Endothelial cell (in vitro differentiated cells): ENCODE data around the gene GJC1. TPM values are rescaled to one million over a fixed set of nuclear protein-coding genes. Genes with fewer than 3 reads are reported as not detected.

ENCODE experiments used
- DNase-seq: peaks from one replicate; pipeline ENCODE4 v3.0.0; 2021; ENCODE audit warnings: low spot score
- H3K27ac Mint-ChIP-seq: one replicate; pipeline ENCODE4 v1.8.0; 2021; ENCODE audit warnings: mixed read lengths, inconsistent platforms; ENCODE audit not compliant: unreplicated experiment
- H3K27me3 Mint-ChIP-seq: one replicate; pipeline ENCODE4 v1.8.0; 2021; ENCODE audit warnings: mild to moderate bottlenecking, moderate library complexity, mixed read lengths, inconsistent platforms; ENCODE audit not compliant: unreplicated experiment
- H3K36me3 Mint-ChIP-seq: one replicate; pipeline ENCODE4 v1.8.0; 2021; ENCODE audit warnings: mild to moderate bottlenecking, low read depth, mixed read lengths, inconsistent platforms; ENCODE audit not compliant: unreplicated experiment
- H3K4me1 Mint-ChIP-seq: one replicate; pipeline ENCODE4 v1.8.0; 2021; ENCODE audit warnings: mild to moderate bottlenecking, mixed read lengths, inconsistent platforms; ENCODE audit not compliant: unreplicated experiment
- H3K4me3 Mint-ChIP-seq: one replicate; pipeline ENCODE4 v1.8.0; 2021; ENCODE audit warnings: mild to moderate bottlenecking, mixed read lengths, inconsistent platforms; ENCODE audit not compliant: unreplicated experiment
- H3K9me3 Mint-ChIP-seq: one replicate; pipeline ENCODE4 v1.8.0; 2021; ENCODE audit warnings: mixed read lengths, inconsistent platforms; ENCODE audit not compliant: unreplicated experiment
- CTCF ChIP-seq: fragments of 200-600 bp; sonication (generic); IDR thresholded peaks from one replicate; pipeline ENCODE4 v1.5.0; 2021; ENCODE audit warnings: antibody characterized with exemption; ENCODE audit not compliant: unreplicated experiment
- total RNA-seq: library from RNA; stranded (reverse); fragmentation: NEBNext Ultra II Directional; extraction: Animal tissue kit (Norgen Biotek cat#: 25700); gene quantifications from one replicate; pipeline ENCODE4 v1.2.1, GENCODE V29; 2021; ENCODE audit not compliant: unreplicated experiment

GJC1 gene
- total RNA-seq, 1 donor from 2014 or later: 36.5 TPM

- TF ChIP-seq CTCF: no peak
- no peak for DNase-seq
- Mint-ChIP-seq H3K4me3 (no peak overlapping the region), H3K4me1 (peaks cover 18% of the 10 kb centered on the region), H3K27me3 (peaks cover 14% of the 10 kb centered on the region), H3K9me3 (no peaks in the 10 kb centered on the region), H3K36me3 (no peaks in the 10 kb centered on the region), H3K27ac (no peak overlapping the region)
Measured at GRCh38 chr17:44778656-44779210, 51.4 kb downstream of the GJC1 start.

- H3K36me3 Mint-ChIP-seq: no peaks in the 10 kb centered on the region
- TF ChIP-seq CTCF: no peak
- DNase-seq: no peak
- H3K27ac Mint-ChIP-seq: no peak overlapping the region
- peaks cover 16% of the 10 kb centered on the region for H3K4me1 Mint-ChIP-seq
- H3K9me3 Mint-ChIP-seq: no peaks in the 10 kb centered on the region
- H3K4me3 Mint-ChIP-seq: peak overlapping the region; percentile 39
- peaks cover 22% of the 10 kb centered on the region for H3K27me3 Mint-ChIP-seq
Measured at GRCh38 chr17:44777394-44778348, 52.4 kb downstream of the GJC1 start.

GRCh38 chr17:44776628-44777393 is 53.3 kb downstream of the GJC1 start:
- Mint-ChIP-seq H3K4me1 (peaks cover 8% of the 10 kb centered on the region), H3K27me3 (peaks cover 20% of the 10 kb centered on the region), H3K36me3 (no peaks in the 10 kb centered on the region), H3K9me3 (no peaks in the 10 kb centered on the region), H3K27ac (no peak overlapping the region), H3K4me3 (peak overlapping the region; percentile 39)
- DNase-seq: no peak
- TF ChIP-seq CTCF: no peak

- H3K9me3 Mint-ChIP-seq: no peaks in the 10 kb centered on the region
- H3K4me1 Mint-ChIP-seq: peaks cover 3% of the 10 kb centered on the region
- DNase-seq: no peak
- no peaks in the 10 kb centered on the region for H3K36me3 Mint-ChIP-seq
- no peak overlapping the region for H3K27ac Mint-ChIP-seq
- no peak for TF ChIP-seq CTCF
- H3K27me3 Mint-ChIP-seq: peaks cover 20% of the 10 kb centered on the region
- H3K4me3 Mint-ChIP-seq: peak overlapping the region; percentile 76
Measured at GRCh38 chr17:44775838-44776621, 54.1 kb downstream of the GJC1 start.
